HG03575 (cell line): ENCODE results near the gene SHLD1.

Experiments
- ATAC-seq: cut with Tn5 transposase; IDR thresholded peaks from one replicate; pipeline ENCODE4 v1.9.1; 2021; ENCODE audit not compliant: unreplicated experiment, insufficient number of reproducible peaks, low FRiP score; ENCODE audit errors: extremely low read depth

SHLD1 gene

DNA sequence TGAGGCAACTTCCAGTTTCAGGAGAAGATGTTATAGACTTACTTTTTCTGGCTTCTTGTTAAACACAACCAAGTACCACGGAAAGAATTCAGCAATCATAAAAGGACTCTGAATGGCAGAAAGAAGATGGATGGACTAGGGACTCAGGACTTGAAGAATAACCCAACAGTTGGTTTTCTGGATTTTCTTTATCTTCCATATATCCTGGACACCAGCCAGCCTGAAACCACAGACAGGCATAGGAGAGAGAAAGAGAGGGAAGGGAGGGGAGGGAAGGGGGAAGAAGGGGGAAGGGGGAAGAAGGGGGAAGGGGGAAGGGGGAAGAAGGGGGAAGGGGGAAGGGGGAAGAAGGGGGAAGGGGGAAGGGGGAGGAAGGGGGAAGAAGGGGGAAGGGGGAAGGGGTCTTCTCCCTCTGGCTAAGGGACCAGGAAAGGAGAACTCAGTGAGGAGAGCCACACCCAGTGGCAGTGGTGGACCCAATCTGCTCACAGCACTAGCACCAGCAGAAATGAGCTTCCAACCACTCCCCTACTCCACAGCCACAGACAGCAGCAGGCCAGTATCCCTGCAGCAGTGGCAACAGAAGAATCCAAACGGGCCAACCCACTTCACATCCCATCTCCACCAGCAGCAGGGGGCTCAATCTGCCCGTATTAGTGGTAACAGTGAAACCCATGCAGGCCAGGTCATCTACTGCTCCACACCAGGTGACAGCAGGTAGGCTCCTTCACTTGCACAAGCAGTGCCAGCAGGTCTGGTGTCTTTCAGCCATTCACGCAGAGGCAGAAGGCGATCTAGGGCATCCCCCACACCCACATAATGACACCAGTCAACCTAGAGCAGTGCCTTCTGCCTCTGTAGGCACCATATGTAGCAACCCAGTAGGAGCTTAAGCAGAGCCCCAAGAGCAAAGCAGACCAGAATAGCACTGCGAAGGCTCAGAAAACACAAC is 121.5 kb downstream of the SHLD1 start:
- no peak for ATAC-seq

- no peak for ATAC-seq
Observed at GRCh38 chr20:5877128-5877527, 126.9 kb downstream of the SHLD1 start.

DNA sequence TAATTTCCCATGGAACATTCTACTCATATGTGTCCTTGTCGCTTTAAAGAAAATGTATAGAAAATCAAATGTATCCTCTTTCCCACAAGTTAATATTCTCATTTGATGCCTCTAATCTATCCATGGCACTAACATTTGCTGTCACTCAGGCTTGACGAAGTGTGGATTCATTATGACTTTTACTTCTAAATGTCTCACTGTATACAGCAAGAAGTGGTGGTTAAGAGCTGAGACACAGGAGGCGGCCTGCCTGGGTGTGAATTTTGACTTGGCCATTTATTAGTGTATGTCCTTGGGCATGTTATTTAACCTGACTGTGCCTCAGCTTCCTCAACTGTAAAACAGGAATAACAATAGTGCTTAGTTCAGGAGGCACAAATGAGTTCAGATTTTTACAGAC is 130.1 kb downstream of the SHLD1 start:
- ATAC-seq = no peak

GRCh38 chr20:5881703-5882102 is 131.5 kb downstream of the SHLD1 start:
- ATAC-seq = no peak

GRCh38 chr20:5882166-5882565 is 132.0 kb downstream of the SHLD1 start:
- ATAC-seq = no peak

DNA sequence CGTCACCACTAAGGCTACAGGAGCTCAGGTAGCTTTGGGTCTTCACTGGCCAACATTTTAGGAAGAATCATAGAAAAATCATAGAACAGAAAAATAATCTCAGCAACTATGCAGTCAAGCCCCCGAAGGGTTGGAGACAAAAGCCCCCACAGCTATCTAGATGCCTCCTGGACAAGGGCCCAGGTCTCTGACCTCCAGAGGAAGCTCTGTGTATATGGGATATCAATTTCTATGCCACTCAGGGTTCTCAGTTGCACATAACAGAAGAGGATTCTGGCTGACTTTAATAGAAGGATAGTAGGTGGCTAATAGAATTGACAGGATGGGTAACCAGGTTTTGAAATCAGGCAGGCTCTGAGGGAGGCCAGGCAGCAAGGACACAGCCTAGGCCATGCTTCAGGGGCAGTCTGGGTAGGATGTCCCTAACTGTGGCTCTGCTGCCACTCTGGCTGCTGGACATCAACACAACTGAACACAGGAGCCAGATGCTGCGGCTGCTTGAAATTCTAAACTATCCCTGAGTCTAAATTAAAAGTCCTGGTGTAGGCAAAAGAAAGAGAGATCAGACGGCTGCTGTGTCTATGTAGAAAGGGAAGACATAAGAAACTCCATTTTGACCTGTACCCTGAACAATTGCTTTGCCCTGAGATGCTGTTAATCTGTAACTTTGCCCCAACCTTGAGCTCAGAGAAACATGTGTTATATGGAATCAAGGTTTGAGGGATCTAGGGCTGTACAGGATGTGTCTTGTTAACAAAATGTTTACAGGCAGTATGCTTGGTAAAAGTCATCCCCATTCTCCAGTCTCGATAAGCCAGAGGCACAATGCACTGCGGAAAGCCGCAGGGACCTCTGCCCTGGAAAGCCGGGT is 134.5 kb downstream of the SHLD1 start:
- ATAC-seq = no peak

GRCh38 chr20:5885866-5886265 is 135.7 kb downstream of the SHLD1 start:
- ATAC-seq = no peak

DNA sequence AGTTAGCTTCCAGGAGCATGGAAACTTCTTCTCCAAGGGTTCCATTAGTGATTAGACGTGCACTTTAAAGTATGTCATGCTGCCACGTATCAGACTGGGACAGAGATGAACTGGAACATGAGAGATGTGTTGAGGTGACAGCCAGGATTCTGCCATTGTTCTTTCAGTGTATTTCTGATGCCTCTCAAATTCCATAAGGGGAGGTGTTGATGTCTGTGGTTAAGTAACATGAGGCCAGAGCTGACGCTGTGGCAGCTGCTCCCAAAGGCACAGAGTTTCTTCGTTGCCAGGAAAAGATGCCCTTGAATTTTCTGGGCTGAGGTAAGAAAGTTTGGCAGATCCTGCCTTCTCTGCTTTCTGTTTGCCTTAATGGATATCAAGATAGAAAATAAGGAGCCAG is 136.6 kb downstream of the SHLD1 start:
- ATAC-seq = no peak

DNA sequence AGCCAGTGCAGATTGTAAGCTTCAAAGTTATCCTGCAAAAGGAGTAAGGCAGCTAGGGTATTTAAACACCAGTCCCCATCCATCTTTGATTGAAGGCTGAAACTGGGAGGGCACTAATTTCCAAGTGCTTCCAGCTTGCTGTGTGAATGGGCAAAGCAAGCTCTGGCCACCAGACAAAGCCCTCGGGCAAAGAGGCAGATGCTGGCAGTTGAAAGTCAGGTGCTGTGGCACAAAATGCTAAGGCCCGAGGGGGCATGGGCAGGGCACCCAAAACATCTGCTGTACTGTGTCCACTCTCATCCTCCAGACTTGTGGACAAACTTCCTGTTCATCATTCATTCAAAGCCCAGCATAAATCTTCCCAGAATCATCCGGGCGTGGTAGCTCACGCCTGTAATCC is 137.2 kb downstream of the SHLD1 start:
- no peak for ATAC-seq

DNA sequence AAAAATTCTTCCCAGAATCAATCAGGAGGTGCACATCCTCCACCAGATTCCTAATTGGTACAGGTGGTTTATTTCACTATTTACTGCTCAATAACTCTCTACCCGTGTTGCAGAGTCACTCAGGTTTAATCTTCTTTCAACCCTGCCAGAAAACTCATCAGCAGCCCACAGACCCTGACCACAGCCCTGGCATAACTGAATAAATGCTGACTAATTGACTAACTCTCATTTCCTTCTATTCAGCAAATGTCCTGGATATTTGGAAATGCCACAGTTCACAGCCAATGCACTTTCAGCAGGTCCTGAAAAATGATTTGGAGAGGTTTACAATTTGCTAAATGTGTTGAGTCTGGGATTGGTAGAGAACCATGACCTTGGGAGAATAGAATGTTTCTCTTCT is 137.8 kb downstream of the SHLD1 start:
- no peak for ATAC-seq

DNA sequence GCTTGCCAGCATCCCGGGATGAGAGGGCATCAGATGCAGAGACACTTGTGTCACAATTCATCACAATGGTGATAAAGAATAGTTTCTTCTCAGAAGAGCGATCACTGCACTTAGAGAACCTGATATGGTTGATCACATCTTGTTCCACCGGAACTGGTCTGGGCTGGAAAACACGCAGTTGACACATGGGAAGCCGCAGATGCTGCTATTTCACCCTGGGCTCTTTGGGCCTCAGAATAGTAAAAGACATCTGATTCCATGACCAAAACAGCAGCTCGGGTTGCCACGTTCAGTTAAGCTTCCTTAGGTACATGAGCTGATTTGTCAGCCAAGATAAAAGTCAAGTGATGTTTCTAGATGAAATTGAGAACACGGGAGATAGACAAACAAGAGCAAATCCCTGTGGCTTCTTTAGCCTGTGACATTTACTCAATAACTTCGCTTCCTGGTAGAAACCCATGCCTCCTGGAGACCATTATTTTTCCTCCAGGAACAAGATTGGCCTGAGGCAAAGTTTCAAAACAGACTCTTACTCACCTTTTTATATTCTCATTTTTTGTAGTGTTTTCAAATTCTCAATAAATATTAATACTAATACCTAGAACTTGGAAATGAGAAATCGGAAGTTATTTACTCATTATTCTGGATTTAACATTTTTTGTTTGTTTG is 140.7 kb downstream of the SHLD1 start:
- no peak for ATAC-seq

- no peak for ATAC-seq
Observed at GRCh38 chr20:5893052-5893451, 142.9 kb downstream of the SHLD1 start.

DNA sequence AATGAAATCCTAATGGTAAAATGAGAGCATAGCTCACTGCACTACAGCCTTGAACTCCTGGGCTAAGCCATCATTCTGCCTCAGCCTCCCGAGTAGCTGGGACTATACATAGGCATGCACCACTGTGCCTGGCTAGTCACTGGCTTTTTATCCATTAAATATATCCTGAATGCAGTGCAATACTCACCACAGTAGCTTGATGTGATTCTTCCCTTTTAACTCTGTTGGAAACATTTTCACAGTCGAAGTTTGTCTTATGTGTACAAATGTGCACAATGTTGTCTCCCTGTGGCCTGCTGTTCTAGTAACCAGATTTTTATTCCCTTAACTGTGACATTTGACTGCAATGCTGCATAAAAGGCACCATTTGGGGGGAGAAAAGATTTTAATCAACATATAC is 143.4 kb downstream of the SHLD1 start:
- ATAC-seq = no peak

DNA sequence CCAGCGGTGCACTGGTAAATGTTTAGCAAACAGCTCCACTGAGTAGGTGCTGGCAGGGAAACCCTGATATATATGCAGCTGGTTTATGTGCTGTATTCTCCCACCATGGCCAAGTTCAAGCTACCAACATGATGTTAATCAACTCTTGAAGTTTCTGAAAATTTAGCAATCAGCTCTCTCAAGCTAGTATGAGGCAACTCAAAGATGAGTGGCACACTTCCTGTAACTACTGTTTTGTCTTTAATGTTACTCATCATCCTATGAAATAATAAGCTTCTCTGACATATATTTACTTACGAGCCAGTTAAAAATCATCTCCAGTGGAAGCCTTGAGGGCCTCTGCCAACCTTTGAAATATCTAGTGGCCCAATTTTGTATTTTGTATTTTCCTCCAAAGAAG is 145.4 kb downstream of the SHLD1 start:
- ATAC-seq = no peak

DNA sequence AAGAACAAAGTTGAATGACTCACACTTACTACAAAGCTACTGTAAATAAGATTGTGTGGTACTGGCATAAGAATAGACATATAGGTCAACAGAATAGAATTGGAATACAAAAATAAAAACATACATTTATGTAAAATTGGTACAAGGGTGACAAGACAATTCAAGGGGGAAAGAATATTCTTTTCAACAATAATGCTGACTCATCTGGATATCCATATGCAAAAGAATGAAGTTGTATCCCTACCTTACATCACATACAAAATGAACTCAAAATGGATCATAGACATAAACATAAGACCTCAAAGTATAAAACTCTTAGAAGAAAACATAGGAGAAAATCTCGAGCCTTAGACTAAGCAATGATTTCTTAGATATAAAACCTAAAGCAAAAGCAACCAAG is 149.2 kb downstream of the SHLD1 start:
- ATAC-seq = no peak

GRCh38 chr20:5900908-5901307 is 150.7 kb downstream of the SHLD1 start:
- ATAC-seq = no peak

DNA sequence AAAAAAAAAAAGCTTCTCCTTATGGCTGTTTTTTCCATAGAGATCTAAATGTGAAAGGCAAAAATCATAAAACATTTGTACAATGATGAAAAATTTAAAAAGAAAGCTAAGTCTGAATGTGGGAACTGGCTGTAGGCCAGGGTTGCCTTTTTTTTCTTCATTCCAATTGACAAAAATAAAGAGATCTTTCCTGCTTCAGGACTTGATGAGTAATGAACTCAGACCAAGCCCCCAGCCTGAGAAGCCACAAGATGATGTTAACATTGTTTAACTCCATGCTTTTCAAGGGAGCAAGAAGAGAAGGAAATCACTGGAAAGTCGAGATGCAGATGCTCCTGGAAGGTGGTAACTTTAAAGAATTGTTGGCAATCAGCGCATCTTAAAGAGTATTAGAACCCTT is 158.8 kb downstream of the SHLD1 start:
- no peak for ATAC-seq

- ATAC-seq = no peak
Observed at GRCh38 chr20:5910186-5910585, 160.0 kb downstream of the SHLD1 start.

DNA sequence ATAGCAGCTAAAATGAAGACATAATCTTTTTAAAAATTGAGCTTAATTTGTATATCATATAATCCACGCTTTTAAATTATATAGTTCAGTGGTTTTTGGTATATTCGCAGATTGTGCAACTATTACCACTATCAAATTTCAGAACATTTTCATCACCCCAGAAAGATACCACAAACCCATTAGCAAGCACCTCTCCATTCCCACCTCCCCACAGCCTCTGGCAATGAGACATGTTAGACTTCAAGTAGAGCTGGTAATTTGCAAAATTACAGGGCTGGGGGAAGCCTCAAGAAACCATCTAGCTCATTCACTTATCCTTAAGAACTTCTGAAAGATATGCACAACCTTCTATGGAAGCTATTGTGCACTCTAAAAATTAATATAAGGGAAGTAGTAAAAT is 163.0 kb downstream of the SHLD1 start:
- no peak for ATAC-seq
